Panc1 (cell line): ENCODE results near the gene ABCG2. TPM values are rescaled to one million over a fixed set of nuclear protein-coding genes. Genes with fewer than 3 reads are reported as not detected.

Source experiments
- ATAC-seq: fragments of 200-7000 bp; cut with Tn5 transposase; 2 replicates; pipeline ENCODE4 v1.9.1; 2020; ENCODE audit warnings: mild to moderate bottlenecking, moderate library complexity
- BruUV-seq: library from RNA; stranded (reverse); fragments of 400-500 nt; replicated peaks from 2 replicates; lab custom pipeline; 2021; lab: Mats Ljungman, UMichigan
- CTCF ChIA-PET: fragments of 300-600 bp; sonication (Branson Sonifier 250); formaldehyde crosslinking; loops from one replicate; lab custom pipeline; 2022; ENCODE audit warnings: antibody characterized with exemption; lab: Charles Lee
- POLR2A ChIA-PET: fragments of 300-600 bp; sonication (Branson Sonifier 250); formaldehyde crosslinking; loops from one replicate; lab custom pipeline; 2022; ENCODE audit warnings: antibody characterized with exemption; lab: Charles Lee
- DNase-seq: peaks from one replicate; pipeline ENCODE4 v3.0.0-alpha.2; 2010; ENCODE audit warnings: low read depth, low spot score
- H3K27ac ChIP-seq: 2 replicates; pipeline ENCODE4 v1.5.1; 2011; ENCODE audit warnings: mild to moderate bottlenecking, low read length, inconsistent platforms
- H3K27me3 ChIP-seq: fragments of 200-500 bp; sonication (Bioruptor generic); 2 replicates; pipeline ENCODE4 v1.6.0; 2014; ENCODE audit warnings: low read length, inconsistent platforms; ENCODE audit not compliant: control insufficient read depth, insufficient read depth
- H3K36me3 ChIP-seq: fragments of 200-500 bp; sonication (Bioruptor generic); 2 replicates; pipeline ENCODE4 v1.5.1; 2014; ENCODE audit warnings: inconsistent platforms, mild to moderate bottlenecking, low read length, moderate library complexity; ENCODE audit not compliant: control insufficient read depth, insufficient read depth
- H3K4me1 ChIP-seq: 2 replicates; pipeline ENCODE4 v1.5.1; 2011; ENCODE audit warnings: inconsistent platforms, mild to moderate bottlenecking, low read length, moderate library complexity; ENCODE audit not compliant: control insufficient read depth, insufficient read depth
- H3K4me3 ChIP-seq, 2 experiments: 2 replicates each; pipeline ENCODE4 v1.5.1; 2011 to 2012; ENCODE audit warnings: low read depth in 2 of 2, low read length in 2 of 2, mild to moderate bottlenecking in 2 of 2, inconsistent platforms in 1 of 2, moderate library complexity in 1 of 2
- H3K9me3 ChIP-seq: fragments of 200-500 bp; sonication (Bioruptor generic); 2 replicates; pipeline ENCODE4 v1.5.1; 2014; ENCODE audit warnings: low read depth, mild to moderate bottlenecking, inconsistent platforms, low read length, moderate library complexity; ENCODE audit not compliant: control insufficient read depth, insufficient read depth
- CTCF ChIP-seq: fragments of 450-650 bp; IDR thresholded peaks from 2 replicates; pipeline ENCODE4 v1.5.1; 2017; ENCODE audit warnings: mild to moderate bottlenecking
- POLR2AphosphoS5 ChIP-seq: IDR thresholded peaks from 2 replicates; pipeline ENCODE4 v1.6.1; 2012; ENCODE audit warnings: mild to moderate bottlenecking, low read depth, low read length, moderate library complexity
- REST ChIP-seq, 2 experiments: IDR thresholded peaks; 2 replicates each; pipeline ENCODE4 v1.6.1; 2011 to 2012; ENCODE audit warnings: low read depth in 2 of 2, control low read depth in 1 of 2, low read length in 1 of 2, mild to moderate bottlenecking in 1 of 2, moderate library complexity in 1 of 2; ENCODE audit not compliant: insufficient read depth in 1 of 2
- SIN3A ChIP-seq: IDR thresholded peaks from 2 replicates; pipeline ENCODE4 v1.6.1; 2012; ENCODE audit warnings: low read depth, mild to moderate bottlenecking, low read length, moderate library complexity, borderline replicate concordance; ENCODE audit not compliant: insufficient read depth
- TCF7L2 ChIP-seq: IDR thresholded peaks from 2 replicates; pipeline ENCODE4 v1.6.1; 2011; ENCODE audit warnings: mild to moderate bottlenecking, low read depth, low read length, inconsistent platforms
- in situ Hi-C: cut with HindIII; loops from 2 replicates; pipeline ENCODE4 v1.10.0; 2016; ENCODE audit warnings: low sequenced_read_pairs, low pct_unique_long_range_greater_than_20kb
- intact Hi-C: fragments of 100-400 bp; cut with micrococcal nuclease; formaldehyde crosslinking; loops from one replicate; pipeline ENCODE4 v1.10.0; 2022; ENCODE audit not compliant: unreplicated experiment
- total RNA-seq: library from RNA; stranded (reverse); gene quantifications from one replicate; pipeline ENCODE4 v1.2.1, GENCODE V29; 2021; ENCODE audit not compliant: unreplicated experiment

The ABCG2 gene
- total RNA-seq, 1 experiment from 2014 or later = 63.3 TPM

- POLR2A ChIA-PET = no interaction called here
- CTCF ChIA-PET = no interaction called here
- no peak for ATAC-seq
- H3K4me3 ChIP-seq = no peak overlapping the region
- in situ Hi-C loops = no loop called here
- H3K27ac ChIP-seq = peak overlapping the region; percentile 8; the same call in 1 of the 2 replicates
- H3K27me3 ChIP-seq = no peaks in the 10 kb centered on the region
- TF ChIP-seq SIN3A (no peak), CTCF (no peak), POLR2AphosphoS5 (no peak), REST (IDR thresholded peaks at IDR 0.05; ENCODE audit: insufficient read depth in 1 of 2, low read depth in 2 of 2, low read length in 1 of 2) (no peak), TCF7L2 (no peak)
- no peaks in the 10 kb centered on the region for H3K36me3 ChIP-seq
- peaks cover 28% of the 10 kb centered on the region for H3K4me1 ChIP-seq
- DNase-seq = no peak
- no TSS peak for BruUV-seq
- intact Hi-C loops = no loop called here
- H3K9me3 ChIP-seq = no peaks in the 10 kb centered on the region
Observed at GRCh38 chr4:88148560-88148959, 9.9 kb downstream of the ABCG2 start.

DNA sequence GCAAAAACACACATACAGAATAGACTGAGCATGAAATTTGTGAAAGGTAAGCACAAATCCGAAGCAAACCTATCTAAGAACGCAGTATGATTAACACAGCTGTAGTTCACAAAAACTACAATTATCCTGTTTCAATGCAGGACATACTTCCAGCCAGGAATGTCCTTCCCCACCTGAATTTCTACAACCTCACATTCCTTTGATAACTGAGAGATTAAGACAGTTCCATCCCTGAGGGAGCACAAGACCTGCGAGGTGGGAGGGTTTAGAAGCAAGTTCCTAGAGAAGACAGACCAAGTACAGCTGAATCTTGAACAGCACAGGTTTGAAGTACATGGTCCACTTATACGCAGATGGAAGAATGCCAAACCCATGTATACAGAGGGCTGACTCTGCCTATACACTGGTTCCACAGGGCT lies 10.6 kb downstream of the ABCG2 start:
- H3K4me3 ChIP-seq = no peak overlapping the region
- no peaks in the 10 kb centered on the region for H3K36me3 ChIP-seq
- H3K27me3 ChIP-seq = no peaks in the 10 kb centered on the region
- ATAC-seq = peak; percentile 58; the same call in 1 of the 2 replicates
- no peaks in the 10 kb centered on the region for H3K9me3 ChIP-seq
- POLR2A ChIA-PET = no interaction called here
- H3K27ac ChIP-seq = peak overlapping the region; percentile 63
- in situ Hi-C loops = no loop called here
- peaks cover 36% of the 10 kb centered on the region for H3K4me1 ChIP-seq
- intact Hi-C loops = no loop called here
- no peak for DNase-seq
- TF ChIP-seq POLR2AphosphoS5 (no peak), REST (IDR thresholded peaks at IDR 0.05; ENCODE audit: insufficient read depth in 1 of 2, low read depth in 2 of 2, low read length in 1 of 2) (no peak), TCF7L2 (no peak), SIN3A (no peak), CTCF (no peak)
- BruUV-seq = no TSS peak
- CTCF ChIA-PET = no interaction called here
